ENCODE data around the gene LRP4.

The LRP4 gene

GRCh38 chr11:46894506-46894905, 23.8 kb downstream of the LRP4 start:
- DNase-seq = no peak

GRCh38 chr11:46892838-46893237, 25.5 kb downstream of the LRP4 start:
- no peak for DNase-seq

GRCh38 chr11:46892109-46892508, 26.2 kb downstream of the LRP4 start:
- no peak for DNase-seq

DNA sequence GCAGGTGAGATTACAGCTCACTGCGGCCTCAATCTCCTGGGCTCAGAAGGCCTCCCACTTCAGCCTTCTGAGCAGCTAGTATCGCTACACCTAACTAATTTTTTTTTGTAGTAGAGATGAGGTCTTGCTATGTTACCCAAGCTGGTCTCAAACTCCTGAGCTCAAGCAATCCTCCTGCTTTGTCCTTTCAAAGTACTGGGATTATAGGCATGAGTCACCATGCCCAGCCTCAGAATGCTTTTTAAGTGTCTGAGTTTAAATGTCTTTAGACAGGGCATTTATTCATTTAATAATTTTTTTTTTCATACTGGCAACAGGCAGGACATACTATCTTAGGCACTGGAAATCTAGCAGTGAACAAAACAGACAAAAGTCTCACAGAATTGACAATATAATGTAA, 27.7 kb downstream of the LRP4 start:
- DNase-seq = no peak

DNA sequence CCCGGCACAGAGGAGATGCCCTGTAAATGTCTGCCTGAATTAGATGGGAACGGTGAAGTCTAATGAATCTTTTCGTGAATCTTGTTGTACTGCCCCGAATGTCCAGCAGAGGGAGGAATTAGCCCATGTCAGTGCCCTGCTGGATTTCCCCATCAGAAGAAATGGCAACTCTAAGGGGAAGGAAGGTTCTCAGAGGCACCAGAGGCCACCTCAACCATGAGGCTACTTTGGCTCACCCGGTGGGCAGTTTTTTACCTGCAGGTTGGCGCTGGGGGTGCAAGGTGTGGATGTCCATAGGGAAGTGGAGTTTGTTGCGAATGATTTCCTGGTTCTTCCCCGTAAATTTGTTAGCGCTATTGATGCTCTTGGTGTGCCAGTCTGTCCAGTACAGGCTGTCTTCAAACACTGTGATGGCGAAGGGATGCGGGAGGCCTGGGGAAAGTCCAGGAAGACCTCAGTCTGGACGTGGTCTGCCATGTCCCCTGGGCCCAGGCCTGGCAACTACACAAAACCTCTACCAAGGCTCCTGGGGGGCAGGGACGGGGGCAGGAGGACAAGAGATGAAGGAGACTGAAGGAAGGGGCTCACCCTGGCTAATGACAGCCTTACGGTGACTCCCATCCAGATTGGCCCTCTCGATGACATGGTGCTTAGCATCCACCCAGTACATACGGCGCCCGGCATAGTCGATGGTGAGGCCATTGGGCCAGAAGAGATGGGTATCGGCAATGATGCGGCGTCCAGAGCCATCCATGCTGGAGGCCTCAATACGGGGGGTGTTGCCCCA, 28.5 kb downstream of the LRP4 start:
- DNase-seq = peak; percentile 77

GRCh38 chr11:46889251-46889650, 29.1 kb downstream of the LRP4 start:
- no peak for DNase-seq

DNA sequence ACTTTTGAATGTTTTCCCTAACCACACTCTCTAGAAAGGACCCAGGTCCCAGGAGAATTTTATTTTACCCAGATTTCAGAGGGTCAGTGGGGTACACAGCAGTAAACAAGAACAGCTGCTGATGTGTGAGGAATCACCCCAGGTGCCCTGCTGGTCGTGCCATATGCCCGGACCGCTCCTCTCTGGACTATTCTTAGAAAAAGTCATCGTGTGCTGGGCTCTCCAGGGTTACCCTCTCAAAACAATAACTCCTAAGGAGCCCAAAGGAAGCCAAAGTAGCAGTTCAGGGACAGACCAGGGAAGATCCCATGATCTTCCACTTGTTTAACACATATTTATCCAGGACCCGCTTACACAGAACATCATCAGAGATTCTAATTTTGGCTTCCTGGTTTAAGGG, 29.7 kb downstream of the LRP4 start:
- DNase-seq = no peak

GRCh38 chr11:46886211-46886610, 32.1 kb downstream of the LRP4 start:
- no peak for DNase-seq

GRCh38 chr11:46879056-46879585, 39.2 kb downstream of the LRP4 start:
- DNase-seq = no peak

DNA sequence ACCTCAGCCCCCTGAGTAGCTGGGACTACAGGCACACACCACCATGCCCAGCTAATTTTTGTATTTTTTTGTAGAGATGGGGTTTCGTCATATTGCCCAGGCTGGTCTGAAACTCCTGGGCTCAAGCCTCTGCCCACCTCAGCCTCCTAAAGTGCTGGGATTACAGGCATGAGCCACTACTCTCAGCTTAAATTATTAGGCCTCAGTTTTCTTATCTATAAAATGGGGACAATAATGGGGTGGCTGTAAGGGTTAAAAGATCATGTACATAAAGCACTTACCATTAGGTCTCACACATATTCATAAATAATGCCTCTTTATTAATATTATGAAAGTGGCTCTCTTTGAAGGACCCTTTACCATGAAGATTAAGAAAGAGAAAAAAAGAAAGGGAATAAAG, 40.8 kb downstream of the LRP4 start:
- DNase-seq = no peak

GRCh38 chr11:46876471-46876870, 41.9 kb downstream of the LRP4 start:
- DNase-seq = no peak

DNA sequence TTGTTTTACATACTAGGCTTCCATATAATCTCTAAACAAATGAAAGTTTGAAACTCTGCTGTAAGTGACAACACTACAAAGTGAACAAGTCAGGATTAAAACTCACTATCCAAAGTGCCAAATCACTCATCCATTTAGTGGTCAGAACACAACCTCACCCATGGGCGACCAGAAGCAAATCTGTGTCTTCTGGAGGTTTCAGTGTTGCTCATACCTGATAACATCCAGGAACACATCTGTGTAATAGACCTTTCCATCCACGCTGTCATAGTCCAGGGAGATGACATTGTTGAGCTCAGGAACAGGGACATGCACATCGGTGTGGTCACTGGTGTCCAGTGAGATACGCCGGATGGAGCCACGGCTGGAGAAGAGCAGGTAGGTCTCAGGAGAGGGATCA, 43.8 kb downstream of the LRP4 start:
- no peak for DNase-seq

GRCh38 chr11:46868912-46869311, 49.4 kb downstream of the LRP4 start:
- no peak for DNase-seq

DNA sequence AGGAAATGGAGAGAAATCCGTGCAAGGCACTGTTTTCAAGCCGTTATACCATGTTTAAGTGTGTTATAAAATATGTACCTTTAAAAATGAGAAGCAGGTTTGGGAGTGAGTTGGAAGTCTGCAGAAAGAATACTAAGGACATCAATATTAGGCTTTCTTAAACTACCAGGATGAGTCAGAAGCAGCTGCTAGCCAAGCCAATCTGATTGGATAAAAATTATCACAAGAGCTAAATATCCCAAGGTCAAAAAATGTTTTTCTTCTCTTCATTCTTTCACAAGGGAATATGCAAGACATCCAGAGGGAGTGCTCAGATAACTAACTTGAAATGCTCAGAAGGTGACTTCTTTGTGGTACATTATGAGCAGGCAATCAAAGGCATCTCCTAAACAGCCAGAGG, 53.0 kb downstream of the LRP4 start:
- DNase-seq = no peak

DNA sequence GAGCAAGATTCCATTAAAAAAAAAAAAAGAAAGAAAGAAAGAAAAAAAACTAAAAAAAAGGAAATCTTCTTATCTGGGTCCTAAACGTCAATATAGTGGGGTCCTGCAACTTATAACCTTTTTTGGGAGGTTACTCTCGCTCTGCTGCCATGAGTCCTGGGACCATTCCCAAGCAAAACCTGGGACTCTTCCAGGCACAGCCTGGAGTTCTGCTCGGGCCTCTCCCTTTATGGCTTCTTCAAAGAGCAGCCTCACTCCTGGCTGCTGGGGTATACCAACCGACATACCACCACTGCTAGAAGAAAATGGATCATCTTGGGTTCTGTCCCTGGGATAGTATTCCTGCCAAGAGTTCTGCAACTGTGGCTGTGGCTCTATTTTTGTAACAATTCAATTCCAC, 58.1 kb downstream of the LRP4 start:
- no peak for DNase-seq

GRCh38 chr11:46858920-46859546, 59.3 kb downstream of the LRP4 start:
- no peak for DNase-seq

DNA sequence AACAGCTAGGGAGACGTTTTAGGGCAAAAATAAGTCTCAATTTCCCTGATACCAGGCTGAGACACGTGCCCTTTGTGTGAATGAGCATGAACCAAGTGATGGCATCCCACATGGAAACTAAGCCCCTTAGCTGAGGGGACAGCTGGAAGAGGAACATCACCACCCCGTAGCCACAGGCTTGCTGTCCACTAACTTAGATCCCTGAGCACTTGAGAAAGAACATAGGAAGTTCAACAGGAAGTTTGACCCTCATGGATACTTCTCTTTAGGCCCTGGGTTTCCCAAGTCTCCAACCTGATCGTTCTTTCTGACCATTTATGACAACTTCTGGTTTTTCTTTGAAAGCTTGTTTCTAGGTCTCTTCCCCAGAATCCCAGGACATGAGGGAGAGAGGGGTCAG, 60.7 kb downstream of the LRP4 start:
- no peak for DNase-seq

DNA sequence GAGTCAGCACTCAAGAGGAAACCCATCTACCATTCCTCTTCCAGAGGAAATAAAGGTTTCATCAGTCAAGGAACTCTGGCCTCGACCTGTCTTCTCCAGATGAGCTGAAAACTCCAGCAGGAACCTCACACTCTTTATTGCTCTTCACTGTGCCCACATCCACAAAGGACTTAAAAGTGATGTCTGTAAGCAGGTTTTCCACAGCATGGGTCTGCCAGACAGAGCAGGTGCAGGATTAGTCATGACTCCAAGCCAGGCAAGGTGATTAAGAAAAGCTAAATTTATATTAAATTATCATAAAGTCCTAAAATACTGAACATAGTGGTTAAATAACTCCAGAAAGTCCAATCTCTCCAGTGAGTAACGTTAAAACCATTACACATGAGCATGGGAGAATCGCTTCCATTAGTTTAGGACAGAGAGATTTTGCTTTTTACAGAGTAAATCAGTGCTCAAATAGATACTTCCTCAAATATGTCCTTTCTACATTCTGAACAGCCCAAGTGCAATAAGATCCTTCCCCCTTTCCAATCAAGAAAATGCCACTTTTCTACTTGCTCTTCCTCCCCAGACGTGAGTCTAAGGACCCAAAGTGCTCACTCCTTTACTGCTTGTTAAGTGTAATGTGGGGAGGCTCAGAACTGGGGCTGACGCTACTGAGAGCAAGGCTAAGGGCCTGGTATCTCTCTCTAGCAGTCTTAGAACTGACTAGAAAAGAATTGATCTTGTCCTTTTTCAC, 61.6 kb downstream of the LRP4 start:
- DNase-seq = no peak

- DNase-seq = no peak
Measured at GRCh38 chr11:46855863-46856262, 62.5 kb downstream of the LRP4 start.

GRCh38 chr11:46855167-46855566, 63.2 kb downstream of the LRP4 start:
- no peak for DNase-seq

DNA sequence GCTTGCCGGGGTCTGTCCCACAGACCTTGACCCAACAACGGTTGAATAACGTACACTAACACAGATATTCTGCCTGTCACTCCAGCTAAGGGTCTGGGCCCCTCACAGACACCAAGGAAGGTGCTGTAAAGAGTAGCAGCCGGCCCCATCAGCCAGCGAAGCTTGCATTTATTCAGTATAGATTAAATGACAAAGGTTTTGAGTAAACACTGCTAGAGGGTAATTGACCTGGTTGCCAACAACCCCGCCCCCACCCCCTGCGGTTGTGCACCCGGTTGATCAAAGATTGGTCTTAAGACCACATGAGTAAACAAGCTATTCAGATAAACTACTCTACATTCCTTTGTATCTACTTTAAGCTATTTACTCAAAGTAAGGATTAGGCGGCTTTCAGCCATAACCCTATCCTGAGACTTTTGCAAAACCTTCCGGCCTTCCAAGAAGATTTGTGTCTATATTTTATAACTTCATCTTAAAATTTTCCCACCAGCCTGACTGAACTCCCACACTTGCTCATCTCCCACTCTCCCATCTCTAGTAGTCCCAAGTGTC, 67.4 kb downstream of the LRP4 start:
- DNase-seq = no peak

- no peak for DNase-seq
Measured at GRCh38 chr11:46849631-46850030, 68.7 kb downstream of the LRP4 start.

- no peak for DNase-seq
Measured at GRCh38 chr11:46846510-46846830, 71.9 kb downstream of the LRP4 start.

Data from CD4-positive, alpha-beta T cell treated with Interleukin-21 for 1 hour (primary cell).